GM23248 (cell line): ENCODE measurements around the gene RABGAP1L. TPM values are rescaled to one million over a fixed set of nuclear protein-coding genes. Genes with fewer than 3 reads are reported as not detected.
A peak's percentile ranks its signal among the peaks of the same experiment; 100 is the strongest.

Experiments
- DNase-seq: peaks from one replicate; pipeline ENCODE4 v3.0.0-alpha.2; 2015
- H2AFZ ChIP-seq: fragments of 200-600 bp; sonication (generic); 2 replicates; pipeline ENCODE4 v1.6.1; 2016; ENCODE audit warnings: antibody characterized with exemption
- H3F3A ChIP-seq: fragments of 200-600 bp; sonication (generic); 2 replicates; pipeline ENCODE4 v1.6.1; 2016; ENCODE audit warnings: mild to moderate bottlenecking, antibody characterized with exemption, mixed run types; ENCODE audit not compliant: insufficient read depth
- H3K27ac ChIP-seq: fragments of 200-600 bp; sonication (generic); 2 replicates; pipeline ENCODE4 v1.5.1; 2016; ENCODE audit warnings: mild to moderate bottlenecking
- H3K27me3 ChIP-seq: fragments of 200-600 bp; sonication (generic); replicated peaks from 2 replicates; pipeline ENCODE4 v1.6.1; 2016; ENCODE audit warnings: mild to moderate bottlenecking; ENCODE audit not compliant: insufficient read depth
- H3K36me3 ChIP-seq: fragments of 200-600 bp; sonication (generic); 2 replicates; pipeline ENCODE4 v1.6.1; 2016; ENCODE audit warnings: low read depth, mild to moderate bottlenecking
- H3K4me1 ChIP-seq: fragments of 200-600 bp; sonication (generic); 2 replicates; pipeline ENCODE4 v1.6.1; 2016; ENCODE audit warnings: mild to moderate bottlenecking; ENCODE audit not compliant: insufficient read depth
- H3K4me2 ChIP-seq: fragments of 200-600 bp; sonication (generic); one replicate; pipeline ENCODE4 v1.6.1; 2016; ENCODE audit warnings: mild to moderate bottlenecking; ENCODE audit not compliant: unreplicated experiment
- H3K4me3 ChIP-seq: fragments of 200-600 bp; sonication (generic); 2 replicates; pipeline ENCODE4 v1.5.1; 2016; ENCODE audit warnings: mild to moderate bottlenecking
- H3K79me2 ChIP-seq: fragments of 200-600 bp; sonication (generic); 2 replicates; pipeline ENCODE4 v1.6.1; 2016; ENCODE audit warnings: mild to moderate bottlenecking; ENCODE audit not compliant: insufficient read depth
- H3K9ac ChIP-seq: fragments of 200-600 bp; sonication (generic); 2 replicates; pipeline ENCODE4 v1.6.1; 2016; ENCODE audit warnings: mild to moderate bottlenecking
- H3K9me2 ChIP-seq: fragments of 200-600 bp; sonication (generic); 2 replicates; pipeline ENCODE4 v1.6.1; 2016; ENCODE audit warnings: mixed run types, mild to moderate bottlenecking, moderate library complexity; ENCODE audit not compliant: insufficient read depth
- H3K9me3 ChIP-seq: fragments of 200-600 bp; sonication (generic); one replicate; pipeline ENCODE4 v1.6.1; 2017; ENCODE audit warnings: low read depth
- H4K20me1 ChIP-seq: fragments of 200-600 bp; sonication (generic); 2 replicates; pipeline ENCODE4 v1.6.0; 2016; ENCODE audit not compliant: insufficient read depth
- EZH2 ChIP-seq: fragments of 200-600 bp; sonication (generic); IDR thresholded peaks from 2 replicates; pipeline ENCODE4 v1.6.1; 2018; ENCODE audit warnings: antibody characterized with exemption, mild to moderate bottlenecking; ENCODE audit not compliant: insufficient read depth, poor library complexity, severe bottlenecking
- EZH2phosphoT487 ChIP-seq: fragments of 200-600 bp; sonication (generic); IDR thresholded peaks from 2 replicates; pipeline ENCODE4 v1.6.1; 2018; ENCODE audit warnings: antibody characterized with exemption, moderate library complexity, mild to moderate bottlenecking, low read depth; ENCODE audit not compliant: insufficient read depth
- WGBS, 2 experiments: methylation state at CpG; one replicate each; pipeline ENCODE4 v1.1.6; 2015 to 2017; ENCODE audit warnings: low lambda C conversion rate in 2 of 2, low coverage in 1 of 2; ENCODE audit errors: missing lambda C conversion rate in 2 of 2; 5-methylcytosine and 5-hydroxymethylcytosine counted together
- in situ Hi-C: fragments of 300-500 bp; cut with MboI; formaldehyde crosslinking; loops from 2 replicates; pipeline ENCODE4 v1.15.0; 2020
- polyA plus RNA-seq: library from polyadenylated mRNA; unstranded; fragments of >200 nt; fragmentation: Nextera tagmentation; extraction: Ambion mirVana; gene quantifications from 2 replicates; pipeline ENCODE4 v1.2.1, GENCODE V29; 2016
- total RNA-seq: library from RNA; depleted of rRNA; stranded (reverse); fragments of >200 nt; shearing (Covaris generic); gene quantifications from 2 replicates; pipeline ENCODE4 v1.2.3, GENCODE V29; 2014

Gene RABGAP1L
- total and polyA plus RNA-seq, 2 experiments from 2014 or later: 13.7 to 21.6 TPM

GRCh38 chr1:174660476-174660875 lies 501.2 kb downstream of the RABGAP1L start:
- no peaks in the 10 kb centered on the region for H3K27me3 ChIP-seq
- no peaks in the 10 kb centered on the region for H4K20me1 ChIP-seq
- 74 to 84% methylated on average over 1 of the region's 1 CpG for WGBS, 2 experiments
- H3K79me2 ChIP-seq: no peaks in the 10 kb centered on the region
- H3K4me2 ChIP-seq: no peak overlapping the region
- H3K27ac ChIP-seq: no peak overlapping the region
- DNase-seq: no peak
- H3K9me3 ChIP-seq: no peaks in the 10 kb centered on the region
- H3K9me2 ChIP-seq: no peaks in the 10 kb centered on the region
- H3K4me3 ChIP-seq: no peak overlapping the region
- no peaks in the 10 kb centered on the region for H3K36me3 ChIP-seq
- H3F3A ChIP-seq: no peaks in the 10 kb centered on the region
- no peak overlapping the region for H2AFZ ChIP-seq
- in situ Hi-C loops: no loop called here
- H3K9ac ChIP-seq: no peak overlapping the region
- H3K4me1 ChIP-seq: peaks cover 5% of the 10 kb centered on the region; the same call in 1 of the 2 replicates
- TF ChIP-seq EZH2 (no peak), EZH2phosphoT487 (no peak)

GRCh38 chr1:174663358-174663757 lies 504.0 kb downstream of the RABGAP1L start:
- H4K20me1 ChIP-seq: no peaks in the 10 kb centered on the region
- H3F3A ChIP-seq: no peaks in the 10 kb centered on the region
- H3K4me3 ChIP-seq: no peak overlapping the region
- no peaks in the 10 kb centered on the region for H3K79me2 ChIP-seq
- H3K4me1 ChIP-seq: peaks cover 5% of the 10 kb centered on the region; the same call in 1 of the 2 replicates
- in situ Hi-C loops: no loop called here
- H3K36me3 ChIP-seq: no peaks in the 10 kb centered on the region
- no peak overlapping the region for H3K4me2 ChIP-seq
- H3K27ac ChIP-seq: no peak overlapping the region
- H3K27me3 ChIP-seq: no peaks in the 10 kb centered on the region
- H3K9ac ChIP-seq: no peak overlapping the region
- H3K9me2 ChIP-seq: no peaks in the 10 kb centered on the region
- no peak overlapping the region for H2AFZ ChIP-seq
- WGBS, 2 experiments: 80 to 86% methylated on average over 4 of the region's 4 CpGs
- no peaks in the 10 kb centered on the region for H3K9me3 ChIP-seq
- TF ChIP-seq EZH2 (no peak), EZH2phosphoT487 (no peak)
- DNase-seq: no peak

- Histone ChIP-seq H3K36me3 (no peaks in the 10 kb centered on the region), H4K20me1 (0 out of 2 replicates have a peak, but pooled peaks cover 5% of the 10 kb centered on the region), H3K79me2 (no peaks in the 10 kb centered on the region), H3K27ac (no peak overlapping the region), H3K27me3 (no peaks in the 10 kb centered on the region), H3F3A (no peaks in the 10 kb centered on the region), H3K9ac (no peak overlapping the region), H2AFZ (no peak overlapping the region), H3K4me1 (no peaks in the 10 kb centered on the region), H3K9me3 (no peaks in the 10 kb centered on the region), H3K9me2 (no peaks in the 10 kb centered on the region), H3K4me3 (no peak overlapping the region), H3K4me2 (no peak overlapping the region)
- WGBS, 2 experiments: 75 to 80% methylated on average over 3 of the region's 3 CpGs
- in situ Hi-C loops: no loop called here
- TF ChIP-seq EZH2 (no peak), EZH2phosphoT487 (no peak)
- no peak for DNase-seq
Observed at GRCh38 chr1:174666248-174666647, 506.9 kb downstream of the RABGAP1L start.

GRCh38 chr1:174671826-174672225 lies 512.5 kb downstream of the RABGAP1L start:
- Histone ChIP-seq H3K9ac (no peak overlapping the region), H4K20me1 (0 out of 2 replicates have a peak, but pooled peaks cover 5% of the 10 kb centered on the region), H3K27ac (no peak overlapping the region), H3K4me2 (no peak overlapping the region), H3K27me3 (no peaks in the 10 kb centered on the region), H3K4me3 (no peak overlapping the region), H2AFZ (no peak overlapping the region), H3K79me2 (no peaks in the 10 kb centered on the region), H3F3A (no peaks in the 10 kb centered on the region), H3K9me2 (no peaks in the 10 kb centered on the region), H3K9me3 (no peaks in the 10 kb centered on the region), H3K36me3 (no peaks in the 10 kb centered on the region), H3K4me1 (no peaks in the 10 kb centered on the region; the same call in 1 of the 2 replicates)
- 40 to 41% methylated on average over 2 of the region's 2 CpGs for WGBS, 2 experiments
- TF ChIP-seq EZH2phosphoT487 (no peak), EZH2 (no peak)
- DNase-seq: peak; percentile 32
- in situ Hi-C loops: no loop called here

- TF ChIP-seq EZH2phosphoT487 (no peak), EZH2 (no peak)
- Histone ChIP-seq H3K27me3 (no peaks in the 10 kb centered on the region), H3K4me1 (no peaks in the 10 kb centered on the region; the same call in 1 of the 2 replicates), H3K4me3 (no peak overlapping the region), H4K20me1 (no peaks in the 10 kb centered on the region), H3K79me2 (no peaks in the 10 kb centered on the region), H3K9me2 (no peaks in the 10 kb centered on the region), H3F3A (no peaks in the 10 kb centered on the region), H3K27ac (no peak overlapping the region), H3K9ac (no peak overlapping the region), H3K36me3 (no peaks in the 10 kb centered on the region), H3K4me2 (no peak overlapping the region), H3K9me3 (no peaks in the 10 kb centered on the region), H2AFZ (no peak overlapping the region)
- in situ Hi-C loops: no loop called here
- 88 to 97% methylated on average over 3 of the region's 3 CpGs for WGBS, 2 experiments
- no peak for DNase-seq
Observed at GRCh38 chr1:174676856-174677255, 517.5 kb downstream of the RABGAP1L start.
